Activated T-helper 17 cell treated with anti-CD3 and anti-CD28 coated beads, Interleukin-2, amount 50 U/mL, for 72 hours (primary cell): ENCODE results near the gene RAB38. TPM values are rescaled to one million over a fixed set of nuclear protein-coding genes. Genes with fewer than 3 reads are reported as not detected.
A peak's percentile ranks its signal among the peaks of the same experiment; 100 is the strongest.

Source experiments
- ATAC-seq: fragments of 150-1000 bp; cut with Tn5 transposase; replicated peaks from 2 replicates; pipeline ENCODE4 v1.10.0; 2021; ENCODE audit warnings: mild to moderate bottlenecking, moderate library complexity
- H3K27ac Mint-ChIP-seq: one replicate; pipeline ENCODE4 v1.8.0; 2022; ENCODE audit warnings: mixed read lengths
- H3K27me3 Mint-ChIP-seq: one replicate; pipeline ENCODE4 v1.8.0; 2022; ENCODE audit warnings: mixed read lengths
- H3K36me3 Mint-ChIP-seq: one replicate; pipeline ENCODE4 v1.8.0; 2022; ENCODE audit warnings: low read depth, mild to moderate bottlenecking, mixed read lengths
- H3K4me1 Mint-ChIP-seq: one replicate; pipeline ENCODE4 v1.8.0; 2022; ENCODE audit warnings: mixed read lengths
- H3K4me3 Mint-ChIP-seq: one replicate; pipeline ENCODE4 v1.8.0; 2022; ENCODE audit warnings: mild to moderate bottlenecking, mixed read lengths
- H3K9me3 Mint-ChIP-seq: one replicate; pipeline ENCODE4 v1.8.0; 2022; ENCODE audit warnings: mixed read lengths
- total RNA-seq, 2 donors: library from RNA; stranded (reverse); gene quantifications; one replicate each; pipeline ENCODE4 v1.2.3, GENCODE V29; 2022

RAB38 gene
- total RNA-seq, 2 donors from 2014 or later = 1.2 to 1.9 TPM

- peaks cover 9% of the 10 kb centered on the region for H3K27me3 Mint-ChIP-seq
- H3K4me3 Mint-ChIP-seq = no peak overlapping the region
- no peak overlapping the region for H3K27ac Mint-ChIP-seq
- ATAC-seq = peak; percentile 68
- no peaks in the 10 kb centered on the region for H3K9me3 Mint-ChIP-seq
- no peaks in the 10 kb centered on the region for H3K4me1 Mint-ChIP-seq
- no peaks in the 10 kb centered on the region for H3K36me3 Mint-ChIP-seq
These were observed 71.7 kb downstream of the RAB38 start for GRCh38 chr11:88103337-88104206.

- ATAC-seq = no peak
- peaks cover 9% of the 10 kb centered on the region for H3K27me3 Mint-ChIP-seq
These were observed 72.7 kb downstream of the RAB38 start for GRCh38 chr11:88102598-88102934.

GRCh38 chr11:88101881-88102597 is 73.2 kb downstream of the RAB38 start:
- Mint-ChIP-seq H3K27ac (no peak overlapping the region), H3K9me3 (no peaks in the 10 kb centered on the region)
- no peak for ATAC-seq

More at GRCh38 chr11:88102598-88102934, 72.7 kb downstream of the RAB38 start:
- H3K4me3 Mint-ChIP-seq = no peak overlapping the region
- H3K4me1 Mint-ChIP-seq = no peaks in the 10 kb centered on the region
- no peaks in the 10 kb centered on the region for H3K36me3 Mint-ChIP-seq
- no peaks in the 10 kb centered on the region for H3K9me3 Mint-ChIP-seq
- H3K27ac Mint-ChIP-seq = no peak overlapping the region

GRCh38 chr11:88100151-88100550 is 75.1 kb downstream of the RAB38 start:
- no peaks in the 10 kb centered on the region for H3K9me3 Mint-ChIP-seq
- no peak overlapping the region for H3K4me3 Mint-ChIP-seq
- no peaks in the 10 kb centered on the region for H3K4me1 Mint-ChIP-seq
- no peak for ATAC-seq
- no peaks in the 10 kb centered on the region for H3K36me3 Mint-ChIP-seq
- peaks cover 9% of the 10 kb centered on the region for H3K27me3 Mint-ChIP-seq
- no peak overlapping the region for H3K27ac Mint-ChIP-seq

More at GRCh38 chr11:88101881-88102597, 73.2 kb downstream of the RAB38 start:
- Mint-ChIP-seq H3K27me3 (peaks cover 9% of the 10 kb centered on the region), H3K4me1 (no peaks in the 10 kb centered on the region), H3K36me3 (no peaks in the 10 kb centered on the region), H3K4me3 (no peak overlapping the region)

- no peaks in the 10 kb centered on the region for H3K36me3 Mint-ChIP-seq
- H3K4me1 Mint-ChIP-seq = no peaks in the 10 kb centered on the region
- H3K9me3 Mint-ChIP-seq = no peaks in the 10 kb centered on the region
- no peak overlapping the region for H3K27ac Mint-ChIP-seq
- H3K4me3 Mint-ChIP-seq = no peak overlapping the region
- ATAC-seq = no peak
- H3K27me3 Mint-ChIP-seq = peaks cover 9% of the 10 kb centered on the region
These were observed 77.0 kb downstream of the RAB38 start for GRCh38 chr11:88098289-88098688.

GRCh38 chr11:88089134-88089533 is 86.1 kb downstream of the RAB38 start:
- H3K27me3 Mint-ChIP-seq = peaks cover 7% of the 10 kb centered on the region
- H3K9me3 Mint-ChIP-seq = no peaks in the 10 kb centered on the region
- H3K36me3 Mint-ChIP-seq = no peaks in the 10 kb centered on the region
- H3K4me3 Mint-ChIP-seq = no peak overlapping the region
- ATAC-seq = no peak
- no peaks in the 10 kb centered on the region for H3K4me1 Mint-ChIP-seq
- no peak overlapping the region for H3K27ac Mint-ChIP-seq

GRCh38 chr11:88087337-88087736 is 87.9 kb downstream of the RAB38 start:
- H3K27me3 Mint-ChIP-seq = peaks cover 10% of the 10 kb centered on the region
- no peak for ATAC-seq

GRCh38 chr11:88086297-88086696 is 88.9 kb downstream of the RAB38 start:
- Mint-ChIP-seq H3K36me3 (no peaks in the 10 kb centered on the region), H3K4me1 (no peaks in the 10 kb centered on the region), H3K4me3 (no peak overlapping the region), H3K27ac (no peak overlapping the region), H3K9me3 (no peaks in the 10 kb centered on the region), H3K27me3 (peaks cover 10% of the 10 kb centered on the region)
- no peak for ATAC-seq

More at GRCh38 chr11:88087337-88087736, 87.9 kb downstream of the RAB38 start:
- Mint-ChIP-seq H3K4me1 (no peaks in the 10 kb centered on the region), H3K4me3 (no peak overlapping the region), H3K36me3 (no peaks in the 10 kb centered on the region), H3K27ac (no peak overlapping the region), H3K9me3 (no peaks in the 10 kb centered on the region)

GRCh38 chr11:88070437-88070836 is 104.8 kb downstream of the RAB38 start:
- H3K4me3 Mint-ChIP-seq = no peak overlapping the region
- no peak for ATAC-seq
- H3K27me3 Mint-ChIP-seq = peaks cover 37% of the 10 kb centered on the region
- H3K27ac Mint-ChIP-seq = no peak overlapping the region
- no peaks in the 10 kb centered on the region for H3K36me3 Mint-ChIP-seq
- no peaks in the 10 kb centered on the region for H3K4me1 Mint-ChIP-seq
- H3K9me3 Mint-ChIP-seq = no peaks in the 10 kb centered on the region

- no peak for ATAC-seq
- H3K9me3 Mint-ChIP-seq = no peaks in the 10 kb centered on the region
- no peaks in the 10 kb centered on the region for H3K36me3 Mint-ChIP-seq
- no peak overlapping the region for H3K27ac Mint-ChIP-seq
- no peaks in the 10 kb centered on the region for H3K4me1 Mint-ChIP-seq
- peaks cover 28% of the 10 kb centered on the region for H3K27me3 Mint-ChIP-seq
- H3K4me3 Mint-ChIP-seq = no peak overlapping the region
These were observed 106.2 kb downstream of the RAB38 start for GRCh38 chr11:88068848-88069554.

GRCh38 chr11:88066090-88066489 is 109.2 kb downstream of the RAB38 start:
- Mint-ChIP-seq H3K4me3 (no peak overlapping the region), H3K27ac (no peak overlapping the region)

GRCh38 chr11:88064097-88064705 is 111.0 kb downstream of the RAB38 start:
- Mint-ChIP-seq H3K27me3 (peaks cover 12% of the 10 kb centered on the region), H3K36me3 (no peaks in the 10 kb centered on the region), H3K4me1 (no peaks in the 10 kb centered on the region), H3K27ac (no peak overlapping the region), H3K9me3 (no peaks in the 10 kb centered on the region), H3K4me3 (no peak overlapping the region)
- no peak for ATAC-seq

More at GRCh38 chr11:88066090-88066489, 109.2 kb downstream of the RAB38 start:
- Mint-ChIP-seq H3K27me3 (peaks cover 19% of the 10 kb centered on the region), H3K9me3 (no peaks in the 10 kb centered on the region), H3K36me3 (no peaks in the 10 kb centered on the region), H3K4me1 (no peaks in the 10 kb centered on the region)
- no peak for ATAC-seq
